Stimulated activated effector memory CD8-positive, alpha-beta T cell treated with anti-CD3 and anti-CD28 coated beads, Interleukin-12 subunit alpha, Interleukin-12 subunit beta, amount 100 ng/mL, for 72 hours (primary cell): ENCODE results near the gene TRPV5.
A peak's percentile ranks its signal among the peaks of the same experiment; 100 is the strongest.

Experiments used
- ATAC-seq: fragments of 150-1000 bp; cut with Tn5 transposase; 2 replicates; pipeline ENCODE4 v1.10.0; 2021
- DNase-seq, 2 donors: peaks; one replicate each; pipeline ENCODE4 v3.0.0; 2021 to 2022; ENCODE audit warnings: low spot score in 2 of 2
- H3K27ac Mint-ChIP-seq: one replicate; pipeline ENCODE4 v1.8.0; 2022; ENCODE audit warnings: mild to moderate bottlenecking, mixed read lengths
- H3K36me3 Mint-ChIP-seq: one replicate; pipeline ENCODE4 v1.8.0; 2022; ENCODE audit warnings: mild to moderate bottlenecking, mixed read lengths
- H3K4me1 Mint-ChIP-seq: one replicate; pipeline ENCODE4 v1.8.0; 2022; ENCODE audit warnings: mixed read lengths
- H3K4me3 Mint-ChIP-seq: one replicate; pipeline ENCODE4 v1.8.0; 2022; ENCODE audit warnings: mild to moderate bottlenecking, mixed read lengths
- H3K9me3 Mint-ChIP-seq: one replicate; pipeline ENCODE4 v1.8.0; 2022; ENCODE audit warnings: mixed read lengths

The TRPV5 gene

DNA sequence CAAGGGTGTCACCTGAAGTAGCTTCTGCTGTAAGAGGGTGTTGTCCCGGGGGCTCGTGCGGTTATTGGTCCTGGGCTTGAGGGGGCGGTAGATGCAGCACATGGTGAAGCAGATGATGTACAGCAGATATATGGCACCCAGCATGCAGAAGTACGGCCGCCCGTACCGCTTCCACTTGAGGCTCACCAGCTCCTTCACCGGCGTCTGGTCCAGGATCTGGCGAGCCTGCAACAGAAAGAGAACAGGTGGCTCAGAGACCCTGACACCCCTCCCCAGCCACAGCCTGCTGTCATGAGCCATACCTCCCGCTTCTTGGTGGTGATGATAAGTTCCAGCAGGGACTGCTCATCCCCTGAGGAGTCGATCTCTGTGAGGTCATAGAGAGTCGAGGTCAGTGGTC lies 58.1 kb downstream of the TRPV5 start:
- Mint-ChIP-seq H3K27ac (no peak overlapping the region), H3K4me1 (no peaks in the 10 kb centered on the region), H3K9me3 (no peaks in the 10 kb centered on the region), H3K36me3 (no peaks in the 10 kb centered on the region), H3K4me3 (no peak overlapping the region)
- ATAC-seq, result no peak
- no peak for DNase-seq

DNA sequence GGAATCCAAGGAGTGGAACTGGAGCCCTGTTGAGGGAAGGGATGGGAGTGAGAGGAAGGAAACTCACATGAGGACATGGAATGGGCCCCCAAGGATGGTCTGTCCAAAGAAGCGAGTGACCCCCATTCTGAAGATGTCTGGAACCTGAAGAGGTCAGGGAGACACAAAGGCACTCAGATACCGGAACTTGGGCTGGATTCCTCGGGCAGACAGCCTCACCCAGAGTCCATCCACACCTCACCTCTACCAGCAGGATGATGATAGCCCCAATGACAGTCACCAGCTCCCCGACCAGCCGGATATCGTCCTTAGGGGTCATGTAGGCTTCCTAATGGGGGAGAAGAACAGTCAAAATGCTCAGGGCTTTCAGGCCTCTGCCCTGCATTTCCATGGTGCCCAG lies 58.7 kb downstream of the TRPV5 start:
- H3K9me3 Mint-ChIP-seq, result no peaks in the 10 kb centered on the region
- ATAC-seq, result no peak
- no peaks in the 10 kb centered on the region for H3K4me1 Mint-ChIP-seq
- no peaks in the 10 kb centered on the region for H3K36me3 Mint-ChIP-seq
- DNase-seq, result no peak
- H3K27ac Mint-ChIP-seq, result no peak overlapping the region
- no peak overlapping the region for H3K4me3 Mint-ChIP-seq

DNA sequence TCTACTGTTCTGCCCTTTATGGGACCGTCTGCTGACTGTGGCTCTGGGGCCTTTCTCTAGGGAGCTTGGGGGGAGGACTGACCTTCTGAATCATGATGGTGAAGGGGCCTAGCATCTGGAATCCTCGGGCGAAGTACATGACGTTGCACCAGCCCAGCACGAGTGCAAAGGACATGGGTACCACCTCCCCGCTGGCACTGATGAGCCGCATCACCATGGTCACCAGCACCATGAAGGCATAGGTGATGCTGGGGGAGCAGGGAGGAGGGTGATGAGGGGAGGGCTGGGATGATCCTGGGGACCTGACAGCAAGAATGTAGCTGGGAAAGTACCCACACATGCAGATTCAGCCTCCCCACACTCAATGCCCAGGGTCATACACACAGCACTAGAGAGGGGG lies 59.1 kb downstream of the TRPV5 start:
- H3K36me3 Mint-ChIP-seq, result no peaks in the 10 kb centered on the region
- no peak overlapping the region for H3K4me3 Mint-ChIP-seq
- no peaks in the 10 kb centered on the region for H3K9me3 Mint-ChIP-seq
- no peaks in the 10 kb centered on the region for H3K4me1 Mint-ChIP-seq
- H3K27ac Mint-ChIP-seq, result no peak overlapping the region
- DNase-seq (no peak), ATAC-seq (no peak)

DNA sequence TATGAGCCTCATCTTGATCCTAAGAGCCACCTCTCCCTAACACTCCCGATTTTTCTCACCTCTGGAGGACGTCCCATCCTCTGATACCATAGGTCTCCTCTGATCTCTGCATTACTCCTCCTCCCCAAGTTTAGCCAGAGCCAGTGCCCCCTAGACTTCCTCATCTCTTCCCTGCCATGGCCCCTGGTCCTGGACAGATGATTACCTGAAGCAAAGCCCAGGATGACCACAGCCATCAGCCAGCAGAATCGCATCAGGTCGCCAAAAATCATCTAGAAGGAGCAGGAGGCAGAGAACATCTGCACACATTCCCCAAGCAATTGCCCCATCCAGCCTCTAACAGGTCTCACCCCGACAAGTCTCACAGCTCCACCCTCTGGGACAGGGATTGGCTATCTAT lies 59.7 kb downstream of the TRPV5 start:
- Mint-ChIP-seq H3K4me3 (no peak overlapping the region), H3K27ac (no peak overlapping the region), H3K4me1 (no peaks in the 10 kb centered on the region), H3K9me3 (no peaks in the 10 kb centered on the region), H3K36me3 (no peaks in the 10 kb centered on the region)
- no peak for ATAC-seq
- no peak for DNase-seq

DNA sequence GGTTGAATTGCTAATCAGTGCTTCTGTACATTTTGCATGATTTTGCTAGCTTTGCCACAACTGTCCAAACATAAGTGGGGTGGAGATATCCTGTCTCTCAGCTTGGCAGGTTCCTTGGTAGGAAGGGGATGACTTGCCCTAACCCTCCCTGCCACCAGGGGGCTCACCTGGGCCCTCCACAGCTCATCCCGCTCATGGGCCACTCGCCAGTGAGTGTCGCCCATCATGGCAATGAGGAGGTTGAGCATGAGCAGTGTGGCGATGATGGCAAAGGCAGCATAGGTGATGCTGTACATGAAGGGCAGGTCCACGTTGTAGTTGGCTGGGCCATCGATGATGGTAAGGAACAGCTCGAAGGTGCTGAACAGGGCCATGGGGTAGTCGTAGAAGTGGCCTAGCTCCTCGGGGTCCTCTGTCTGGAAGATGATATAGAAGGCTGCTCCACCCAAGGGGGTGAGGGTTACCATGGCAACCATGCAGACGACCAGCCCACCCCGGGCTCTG lies 60.2 kb downstream of the TRPV5 start:
- Mint-ChIP-seq H3K4me1 (no peaks in the 10 kb centered on the region), H3K36me3 (no peaks in the 10 kb centered on the region), H3K27ac (no peak overlapping the region), H3K4me3 (no peak overlapping the region), H3K9me3 (no peaks in the 10 kb centered on the region)
- ATAC-seq (peak; percentile 49), DNase-seq (peak in 1 of 2 donors; percentile 58)

DNA sequence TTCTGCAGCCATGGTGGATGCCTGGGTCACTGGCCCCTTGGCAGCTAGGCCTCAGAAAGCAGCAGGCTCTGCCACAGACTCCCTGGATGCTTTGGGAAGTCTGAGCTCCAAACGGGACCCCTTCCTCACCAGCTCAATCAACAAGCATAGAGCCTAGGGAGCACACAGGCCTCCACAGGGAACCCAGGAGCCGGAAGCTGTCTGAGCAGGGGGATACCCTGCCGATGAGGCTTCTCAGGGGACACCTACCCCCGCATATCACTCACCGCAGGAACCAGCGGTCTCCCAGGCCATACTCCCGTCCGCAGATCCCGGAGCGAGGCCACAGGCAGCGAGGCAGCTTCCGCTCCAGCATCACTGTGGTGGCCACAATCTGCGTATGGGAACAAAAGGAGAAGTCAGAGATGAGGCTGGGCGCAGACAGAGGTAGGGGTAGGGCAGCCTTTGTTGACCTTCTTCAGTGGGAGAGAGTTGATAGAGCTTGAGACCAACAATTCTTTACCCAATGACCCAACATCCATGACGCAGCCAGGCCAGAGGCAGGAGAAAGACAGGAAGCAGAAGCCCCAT lies 61.4 kb downstream of the TRPV5 start:
- H3K9me3 Mint-ChIP-seq, result no peaks in the 10 kb centered on the region
- no peaks in the 10 kb centered on the region for H3K36me3 Mint-ChIP-seq
- no peaks in the 10 kb centered on the region for H3K4me1 Mint-ChIP-seq
- no peak for ATAC-seq
- no peak overlapping the region for H3K27ac Mint-ChIP-seq
- DNase-seq, result no peak
- H3K4me3 Mint-ChIP-seq, result no peak overlapping the region

DNA sequence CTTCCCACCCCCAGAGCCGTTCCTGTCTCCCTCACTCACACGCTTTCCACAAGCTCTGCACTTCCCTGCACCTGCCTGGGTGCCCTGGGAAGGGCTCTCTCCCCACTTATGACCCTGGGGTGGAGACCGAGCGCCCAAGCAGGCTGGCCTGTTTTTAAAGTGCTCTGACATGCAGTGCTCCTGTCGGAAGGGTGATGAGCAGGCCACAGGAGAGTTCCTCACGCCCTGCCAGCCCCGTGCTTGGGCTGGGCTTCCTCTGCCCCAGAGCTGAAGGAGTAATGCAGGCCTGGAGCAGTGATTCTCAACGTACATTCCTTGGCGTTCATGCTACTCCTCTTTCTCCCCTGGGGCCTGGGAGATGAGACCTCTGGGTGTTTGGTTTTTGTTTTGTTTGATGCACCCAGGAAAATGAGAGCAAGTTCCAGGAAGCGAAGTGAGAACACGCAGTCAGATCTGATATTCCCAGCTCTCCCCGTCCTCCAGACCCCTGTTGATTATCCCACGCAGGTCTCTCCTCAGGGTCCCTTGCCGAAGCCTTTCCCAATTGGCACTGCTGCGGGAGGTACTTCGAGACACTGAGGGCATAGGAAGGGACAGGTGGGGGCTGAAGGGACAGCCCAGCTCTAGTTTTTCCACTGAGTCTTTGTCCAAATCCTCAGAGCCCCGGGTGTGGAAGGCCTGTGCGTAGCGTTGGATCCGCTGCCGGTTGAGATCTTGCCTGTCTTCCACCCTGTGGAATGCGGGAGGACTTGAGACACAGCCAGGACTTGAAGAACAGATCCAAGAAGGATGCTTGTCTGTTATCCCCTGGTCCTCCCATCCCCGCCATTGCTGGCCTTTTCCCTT lies 62.1 kb downstream of the TRPV5 start:
- Mint-ChIP-seq H3K9me3 (no peaks in the 10 kb centered on the region), H3K4me1 (no peaks in the 10 kb centered on the region), H3K4me3 (no peak overlapping the region), H3K27ac (peak overlapping the region; percentile 52), H3K36me3 (no peaks in the 10 kb centered on the region)
- DNase-seq (no peak), ATAC-seq (no peak)

DNA sequence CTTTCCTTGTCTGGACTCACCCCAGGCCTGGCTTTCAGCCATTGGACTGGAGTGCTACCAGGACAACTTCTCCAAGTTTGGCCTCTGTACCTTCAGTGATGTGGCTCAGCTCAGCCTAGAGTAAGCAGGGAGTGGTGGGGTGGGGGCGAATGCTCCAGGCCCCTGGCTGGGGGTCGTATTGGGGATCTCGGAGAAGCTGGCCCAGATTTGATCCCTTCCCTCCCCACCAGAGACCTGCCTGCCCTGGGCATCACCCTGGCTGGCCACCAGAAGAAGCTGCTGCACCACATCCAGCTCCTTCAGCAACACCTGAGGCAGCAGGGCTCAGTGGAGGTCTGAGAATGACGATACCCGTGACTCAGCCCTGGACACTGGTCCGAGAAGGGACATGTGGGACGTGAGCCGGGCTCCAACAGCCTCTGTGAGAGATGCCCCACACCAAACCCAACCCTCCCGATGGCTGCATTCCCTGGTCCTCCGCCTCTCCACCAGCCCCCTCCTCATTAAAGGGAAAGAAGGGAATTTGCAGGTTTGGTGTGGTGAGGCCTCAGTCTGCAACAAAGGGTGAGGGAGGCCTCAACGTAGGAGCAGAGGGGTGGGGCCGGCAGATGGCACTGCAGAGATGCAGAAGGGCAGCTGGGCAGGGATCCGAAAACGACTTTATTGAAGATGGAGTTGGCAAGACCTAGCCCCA lies 62.8 kb downstream of the TRPV5 start:
- no peaks in the 10 kb centered on the region for H3K4me1 Mint-ChIP-seq
- ATAC-seq (no peak), DNase-seq (no peak)
- H3K9me3 Mint-ChIP-seq, result no peaks in the 10 kb centered on the region
- no peak overlapping the region for H3K4me3 Mint-ChIP-seq
- H3K27ac Mint-ChIP-seq, result peak overlapping the region; percentile 52
- no peaks in the 10 kb centered on the region for H3K36me3 Mint-ChIP-seq

DNA sequence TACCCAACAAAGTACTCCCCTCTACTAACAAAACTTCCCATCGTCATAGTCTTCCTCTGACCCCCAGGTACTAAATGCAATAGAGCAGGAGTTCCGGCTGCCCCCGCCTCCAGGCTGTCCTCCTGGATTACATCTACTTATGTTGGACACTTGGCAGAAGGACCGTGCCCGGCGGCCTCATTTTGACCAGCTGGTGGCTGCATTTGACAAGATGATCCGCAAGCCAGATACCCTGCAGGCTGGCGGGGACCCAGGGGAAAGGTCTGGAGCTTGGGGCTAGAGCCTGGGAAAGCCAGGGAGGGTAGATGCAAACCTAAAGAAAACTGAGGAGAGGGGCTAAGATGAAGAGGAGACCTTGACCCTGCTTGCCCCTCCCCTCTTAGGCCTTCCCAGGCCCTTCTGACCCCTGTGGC lies 63.4 kb downstream of the TRPV5 start:
- H3K4me3 Mint-ChIP-seq, result no peak overlapping the region
- no peaks in the 10 kb centered on the region for H3K36me3 Mint-ChIP-seq
- no peaks in the 10 kb centered on the region for H3K4me1 Mint-ChIP-seq
- DNase-seq, result no peak
- H3K27ac Mint-ChIP-seq, result no peak overlapping the region
- ATAC-seq, result no peak
- no peaks in the 10 kb centered on the region for H3K9me3 Mint-ChIP-seq

DNA sequence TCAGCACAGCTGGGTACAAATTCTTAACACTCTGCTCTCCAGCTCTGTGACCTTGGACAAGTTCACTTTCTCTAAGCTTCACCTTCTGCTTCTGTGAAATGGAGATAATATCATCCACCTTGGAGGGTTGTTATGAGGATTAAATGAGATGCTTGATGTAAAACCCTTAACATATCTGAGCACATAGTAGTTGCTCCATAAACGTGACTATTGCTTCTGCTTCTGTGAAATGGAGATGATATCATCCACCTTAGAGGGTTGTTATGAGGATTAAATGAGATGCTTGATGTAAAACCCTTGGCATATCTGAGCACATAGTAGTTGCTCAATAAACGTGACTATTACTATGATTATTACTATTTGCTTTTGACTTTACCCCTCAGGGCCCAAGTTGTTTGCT lies 64.1 kb downstream of the TRPV5 start:
- Mint-ChIP-seq H3K36me3 (no peaks in the 10 kb centered on the region), H3K9me3 (no peaks in the 10 kb centered on the region), H3K4me3 (no peak overlapping the region), H3K4me1 (no peaks in the 10 kb centered on the region), H3K27ac (no peak overlapping the region)
- DNase-seq (no peak), ATAC-seq (no peak)

DNA sequence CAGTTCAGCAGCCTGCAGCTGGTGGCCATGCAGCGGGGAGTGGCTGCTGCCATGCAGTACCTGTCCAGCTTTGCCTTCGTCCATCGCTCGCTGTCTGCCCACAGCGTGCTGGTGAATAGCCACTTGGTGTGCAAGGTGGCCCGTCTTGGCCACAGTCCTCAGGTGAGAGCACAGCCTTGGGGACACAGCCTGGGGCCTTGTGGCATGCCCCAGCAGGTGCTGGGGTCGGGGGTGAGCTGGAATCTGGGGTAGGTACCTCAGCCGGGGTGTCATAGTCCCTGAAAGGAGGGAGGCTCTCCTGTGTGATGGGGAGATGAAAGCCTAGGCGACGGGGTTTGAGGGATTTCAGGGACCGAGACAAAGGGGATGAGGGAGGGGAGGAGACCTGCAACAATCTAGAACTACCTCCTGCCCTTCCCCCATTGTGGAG lies 64.5 kb downstream of the TRPV5 start:
- Mint-ChIP-seq H3K9me3 (no peaks in the 10 kb centered on the region), H3K4me3 (no peak overlapping the region), H3K36me3 (no peaks in the 10 kb centered on the region), H3K27ac (no peak overlapping the region), H3K4me1 (no peaks in the 10 kb centered on the region)
- no peak for ATAC-seq
- no peak for DNase-seq

DNA sequence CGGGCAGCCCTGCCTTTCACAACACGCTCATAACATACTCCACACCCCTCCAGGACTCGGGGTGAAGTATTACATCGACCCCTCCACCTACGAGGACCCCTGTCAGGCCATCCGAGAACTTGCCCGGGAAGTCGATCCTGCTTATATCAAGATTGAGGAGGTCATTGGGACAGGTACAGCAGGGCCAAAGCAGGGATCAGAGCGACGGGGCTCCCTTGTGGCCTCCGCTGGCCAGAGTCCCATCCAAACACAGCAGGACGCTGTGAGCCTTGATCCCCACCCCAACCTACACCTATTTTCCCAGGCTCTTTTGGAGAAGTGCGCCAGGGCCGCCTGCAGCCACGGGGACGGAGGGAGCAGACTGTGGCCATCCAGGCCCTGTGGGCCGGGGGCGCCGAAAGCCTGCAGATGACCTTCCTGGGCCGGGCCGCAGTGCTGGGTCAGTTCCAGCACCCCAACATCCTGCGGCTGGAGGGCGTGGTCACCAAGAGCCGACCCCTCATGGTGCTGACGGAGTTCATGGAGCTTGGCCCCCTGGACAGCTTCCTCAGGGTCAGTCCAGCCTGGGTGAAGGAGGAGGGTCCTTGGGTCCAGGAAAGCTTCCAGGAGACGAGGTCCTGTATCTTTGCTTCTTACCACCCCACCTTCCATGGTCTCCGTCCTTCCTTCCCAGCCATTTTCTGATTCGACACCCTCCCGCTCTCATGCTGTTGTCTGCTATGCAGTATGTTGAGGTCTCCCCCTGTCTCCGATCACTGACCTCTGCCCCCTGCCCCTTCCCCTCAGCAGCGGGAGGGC lies 65.2 kb downstream of the TRPV5 start:
- no peak for ATAC-seq
- DNase-seq, result no peak
- no peaks in the 10 kb centered on the region for H3K4me1 Mint-ChIP-seq
- H3K4me3 Mint-ChIP-seq, result no peak overlapping the region
- H3K9me3 Mint-ChIP-seq, result no peaks in the 10 kb centered on the region
- no peak overlapping the region for H3K27ac Mint-ChIP-seq
- no peaks in the 10 kb centered on the region for H3K36me3 Mint-ChIP-seq

DNA sequence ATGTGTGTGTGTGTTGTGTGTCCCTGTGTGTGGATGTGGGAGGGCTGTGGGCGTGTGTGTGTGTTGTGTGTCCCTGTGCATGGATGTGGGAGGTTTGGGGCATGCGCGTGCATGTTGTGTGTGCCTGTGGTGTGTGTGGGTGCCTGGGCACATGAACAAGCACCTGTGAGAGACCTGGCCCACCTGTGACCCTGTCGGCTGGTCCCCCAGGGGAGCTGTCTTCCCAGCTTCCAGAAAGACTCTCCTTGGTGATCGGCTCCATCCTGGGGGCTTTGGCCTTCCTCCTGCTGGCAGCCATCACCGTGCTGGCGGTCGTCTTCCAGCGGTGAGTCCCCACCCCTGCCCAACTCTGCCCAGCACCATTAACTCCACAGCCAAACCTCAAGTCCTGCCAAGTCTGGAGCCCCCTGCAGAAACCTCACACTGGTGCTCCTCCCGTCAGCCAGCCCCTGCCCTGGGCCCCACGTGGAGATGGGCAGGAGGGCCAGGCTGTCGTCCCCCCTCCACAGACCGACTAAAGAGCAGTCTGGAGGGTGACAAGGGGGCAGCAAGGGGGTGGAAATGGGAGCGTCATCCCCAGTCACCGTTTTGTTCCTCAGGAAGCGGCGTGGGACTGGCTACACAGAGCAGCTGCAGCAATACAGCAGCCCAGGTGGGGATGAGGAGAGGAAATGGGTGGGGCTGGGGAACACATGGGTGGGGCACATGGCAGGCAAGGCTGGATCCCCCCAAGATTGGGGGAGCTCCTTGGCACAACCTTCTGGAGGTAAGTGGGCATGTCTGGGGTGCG lies 66.0 kb downstream of the TRPV5 start:
- Mint-ChIP-seq H3K4me1 (no peaks in the 10 kb centered on the region), H3K4me3 (no peak overlapping the region), H3K36me3 (no peaks in the 10 kb centered on the region), H3K9me3 (no peaks in the 10 kb centered on the region), H3K27ac (peak overlapping the region; percentile 61)
- DNase-seq (no peak), ATAC-seq (no peak)

DNA sequence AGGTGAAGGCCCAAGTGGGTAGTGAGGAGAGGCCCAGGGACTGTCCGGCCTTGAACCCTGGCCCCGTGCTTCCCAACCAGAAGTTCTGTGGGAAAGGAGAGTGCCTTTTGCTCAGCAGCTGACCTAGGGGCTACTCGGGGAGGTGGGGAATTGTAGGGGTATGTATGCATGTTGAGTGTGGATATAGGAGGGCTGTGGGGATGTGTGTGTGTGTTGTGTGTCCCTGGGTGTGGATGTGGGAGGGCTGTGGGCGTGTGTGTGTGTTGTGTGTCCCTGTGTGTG lies 66.5 kb downstream of the TRPV5 start:
- DNase-seq, result no peak
- Mint-ChIP-seq H3K4me1 (no peaks in the 10 kb centered on the region), H3K4me3 (no peak overlapping the region), H3K9me3 (no peaks in the 10 kb centered on the region), H3K36me3 (no peaks in the 10 kb centered on the region), H3K27ac (peak overlapping the region; percentile 61)
- ATAC-seq, result no peak
